H54 (cell line): Measurements from ENCODE around the gene DAAM1.

Experiments used
- DNase-seq: peaks from one replicate; pipeline ENCODE4 v3.0.0; 2011; ENCODE audit warnings: low spot score, mixed read lengths; ENCODE audit not compliant: insufficient read length
- FAIRE-seq: peaks from 3 replicates; lab custom pipeline; 2011; peaks lifted over from hg19 to GRCh38; lab: Jason Lieb, UNC
- POLR2A ChIP-seq: IDR thresholded peaks from 2 replicates; pipeline ENCODE4 v1.6.1; 2011; ENCODE audit warnings: low read depth, mild to moderate bottlenecking, low read length

The DAAM1 gene

GRCh38 chr14:59215757-59216156, 27.3 kb downstream of the DAAM1 start:
- FAIRE-seq = no peak
- TF ChIP-seq POLR2A = no peak
- no peak for DNase-seq

- no peak for TF ChIP-seq POLR2A
- no peak for FAIRE-seq
Measured at GRCh38 chr14:59217011-59217410, 28.5 kb downstream of the DAAM1 start.

GRCh38 chr14:59221568-59221967, 33.1 kb downstream of the DAAM1 start:
- DNase-seq (no peak), FAIRE-seq (no peak)
- TF ChIP-seq POLR2A = no peak

More at GRCh38 chr14:59217011-59217410, 28.5 kb downstream of the DAAM1 start:
- no peak for DNase-seq

- no peak for TF ChIP-seq POLR2A
- FAIRE-seq (no peak), DNase-seq (no peak)
Measured at GRCh38 chr14:59224341-59224740, 35.9 kb downstream of the DAAM1 start.

GRCh38 chr14:59225281-59225680, 36.8 kb downstream of the DAAM1 start:
- DNase-seq (no peak), FAIRE-seq (no peak)
- no peak for TF ChIP-seq POLR2A

- no peak for DNase-seq
- FAIRE-seq = no peak
- no peak for TF ChIP-seq POLR2A
Measured at GRCh38 chr14:59228421-59228820, 40.0 kb downstream of the DAAM1 start.

GRCh38 chr14:59229653-59230406, 41.4 kb downstream of the DAAM1 start:
- no peak for DNase-seq
- no peak for FAIRE-seq
- TF ChIP-seq POLR2A = no peak

- no peak for TF ChIP-seq POLR2A
- no peak for FAIRE-seq
- no peak for DNase-seq
Measured at GRCh38 chr14:59236195-59236594, 47.7 kb downstream of the DAAM1 start.

GRCh38 chr14:59238216-59238615, 49.7 kb downstream of the DAAM1 start:
- TF ChIP-seq POLR2A = no peak
- no peak for FAIRE-seq

GRCh38 chr14:59239022-59239421, 50.6 kb downstream of the DAAM1 start:
- FAIRE-seq = no peak
- no peak for DNase-seq
- TF ChIP-seq POLR2A = no peak

More at GRCh38 chr14:59238216-59238615, 49.7 kb downstream of the DAAM1 start:
- no peak for DNase-seq

GRCh38 chr14:59240356-59240755, 51.9 kb downstream of the DAAM1 start:
- no peak for DNase-seq
- TF ChIP-seq POLR2A = no peak
- FAIRE-seq = no peak

- no peak for FAIRE-seq
Measured at GRCh38 chr14:59241121-59241520, 52.7 kb downstream of the DAAM1 start.

GRCh38 chr14:59243174-59243573, 54.7 kb downstream of the DAAM1 start:
- DNase-seq = no peak
- no peak for TF ChIP-seq POLR2A
- FAIRE-seq = no peak

More at GRCh38 chr14:59241121-59241520, 52.7 kb downstream of the DAAM1 start:
- TF ChIP-seq POLR2A = no peak
- no peak for DNase-seq

- no peak for FAIRE-seq
- no peak for TF ChIP-seq POLR2A
- no peak for DNase-seq
Measured at GRCh38 chr14:59244581-59244980, 56.1 kb downstream of the DAAM1 start.

GRCh38 chr14:59245809-59246295, 57.4 kb downstream of the DAAM1 start:
- DNase-seq = no peak
- FAIRE-seq = peak; percentile 23
- TF ChIP-seq POLR2A = no peak
